Gastrocnemius medialis (tissue), 4 donors: ENCODE data around the gene DEPP1. TPM values are rescaled to one million over a fixed set of nuclear protein-coding genes. Genes with fewer than 3 reads are reported as not detected.

ENCODE experiments used
- ATAC-seq, 2 donors: fragments of 150-250 bp; one replicate each; pipeline ENCODE4 v1.9.1; 2016
- DNase-seq, 2 donors: peaks; one replicate each; pipeline ENCODE4 v3.0.0-alpha.2; 2019
- H3K27ac ChIP-seq, 4 donors: fragments of 200-600 bp; sonication (generic); 1 replicate in 1 of 4; 2 replicates in 3 of 4; pipeline ENCODE4 v1.5.1; 2016 to 2018; ENCODE audit warnings: mild to moderate bottlenecking in 2 of 4, moderate library complexity in 1 of 4
- H3K27me3 ChIP-seq, 3 donors: fragments of 200-600 bp; sonication (generic) in 2 of 3; 1 replicate in 1 of 3; 2 replicates in 2 of 3; pipeline versions ENCODE4 v1.5.1 to v1.6.0; 2016 to 2019; ENCODE audit warnings: mild to moderate bottlenecking in 1 of 3, moderate library complexity in 1 of 3
- H3K36me3 ChIP-seq, 2 donors: fragments of 200-600 bp; sonication (generic) in 1 of 2; one replicate each; pipeline ENCODE4 v1.5.1; 2017 to 2018
- H3K4me1 ChIP-seq, 2 donors: fragments of 200-600 bp; sonication (generic) in 1 of 2; one replicate each; pipeline ENCODE4 v1.5.1; 2016 to 2017; ENCODE audit warnings: mild to moderate bottlenecking in 2 of 2
- H3K4me3 ChIP-seq, 4 donors: fragments of 200-600 bp; sonication (generic) in 3 of 4; 1 replicate in 1 of 4; 2 replicates in 3 of 4; pipeline ENCODE4 v1.5.1; 2016 to 2019; ENCODE audit warnings: mild to moderate bottlenecking in 2 of 4
- H3K9me3 ChIP-seq, 3 donors: fragments of 200-600 bp; sonication (generic) in 2 of 3; 1 replicate in 1 of 3; 2 replicates in 2 of 3; pipeline ENCODE4 v1.5.1; 2016 to 2019
- POLR2A ChIP-seq, 2 donors: fragments of 450-650 bp; IDR thresholded peaks; one replicate each; pipeline ENCODE4 v1.6.1; 2017; ENCODE audit warnings: antibody characterized with exemption in 2 of 2, mild to moderate bottlenecking in 2 of 2, moderate library complexity in 2 of 2
- in situ Hi-C, 4 donors: fragments of 200-750 bp; cut with MboI; loops; one replicate each; pipeline versions ENCODE4 v1.15.0 to v1.8.0; 2017; ENCODE audit warnings: low sequenced_read_pairs in 4 of 4
- intact Hi-C: fragments of 100-400 bp; cut with DNase I; formaldehyde crosslinking; loops from one replicate; pipeline ENCODE4 v1.15.1; 2023; ENCODE audit warnings: low total_unique reads
- total RNA-seq, 4 donors: library from RNA; depleted of rRNA; stranded (reverse); fragments of >200 nt; gene quantifications; one replicate each; pipeline versions ENCODE4 v1.1.0 to v1.2.3, GENCODE V29; 2016
- TF ChIP-seq, protein P1 (sequence below), 5 experiments: fragments of 450-650 bp in 3 of 5; fragments of 200-600 bp in 2 of 5; sonication (generic) in 2 of 5; IDR thresholded peaks in 4 of 5; conservative IDR thresholded peaks in 1 of 5; 1 replicate in 4 of 5; 2 replicates in 1 of 5; pipeline ENCODE4 v1.5.1; 2016 to 2019; ENCODE audit warnings: antibody characterized with exemption in 5 of 5, mild to moderate bottlenecking in 3 of 5, moderate library complexity in 3 of 5

Gene DEPP1
- total RNA-seq, 4 donors from 2014 or later: 83.4 to 331 (median 120) TPM

DNA sequence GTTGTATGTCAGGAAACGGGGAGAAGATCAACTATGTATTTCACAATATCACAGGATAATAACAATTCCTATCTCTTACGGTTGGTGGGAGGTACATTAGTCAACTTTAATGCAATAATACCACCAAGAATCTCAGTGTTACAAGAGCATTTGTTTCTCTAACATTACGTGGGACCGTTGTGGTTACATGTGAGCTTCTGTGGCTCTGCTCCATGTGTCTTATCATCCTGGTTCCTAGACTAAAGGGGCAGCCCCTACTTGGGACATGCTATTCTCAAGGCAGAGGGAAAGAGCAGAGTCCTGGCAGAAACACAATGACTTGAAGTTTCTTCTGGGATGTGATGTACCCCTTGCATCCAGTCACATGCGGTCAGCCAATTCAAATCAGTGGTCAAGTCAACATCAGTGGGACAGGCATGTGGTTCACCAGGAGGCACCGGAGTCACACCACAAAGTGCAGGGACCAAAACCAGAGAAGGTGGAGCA lies 19.6 kb upstream of the DEPP1 start:
- intact Hi-C loops (loop anchor here (10.0 kb wide), 1 partner anchor 427 kb away; no protein-coding TSS in a partner anchor), in situ Hi-C loops (loop anchor here in 2 of 4 donors (25.0 kb wide), 2 partner anchors 1014 to 1586 kb away; partner anchors contain the start of gene HNRNPF (in 2 of the 2))
- H3K4me3 ChIP-seq: no peak overlapping the region
- DNase-seq (peak in 1 of 2 donors; percentile 46), ATAC-seq (no peak)
- TF ChIP-seq, protein P1, sequence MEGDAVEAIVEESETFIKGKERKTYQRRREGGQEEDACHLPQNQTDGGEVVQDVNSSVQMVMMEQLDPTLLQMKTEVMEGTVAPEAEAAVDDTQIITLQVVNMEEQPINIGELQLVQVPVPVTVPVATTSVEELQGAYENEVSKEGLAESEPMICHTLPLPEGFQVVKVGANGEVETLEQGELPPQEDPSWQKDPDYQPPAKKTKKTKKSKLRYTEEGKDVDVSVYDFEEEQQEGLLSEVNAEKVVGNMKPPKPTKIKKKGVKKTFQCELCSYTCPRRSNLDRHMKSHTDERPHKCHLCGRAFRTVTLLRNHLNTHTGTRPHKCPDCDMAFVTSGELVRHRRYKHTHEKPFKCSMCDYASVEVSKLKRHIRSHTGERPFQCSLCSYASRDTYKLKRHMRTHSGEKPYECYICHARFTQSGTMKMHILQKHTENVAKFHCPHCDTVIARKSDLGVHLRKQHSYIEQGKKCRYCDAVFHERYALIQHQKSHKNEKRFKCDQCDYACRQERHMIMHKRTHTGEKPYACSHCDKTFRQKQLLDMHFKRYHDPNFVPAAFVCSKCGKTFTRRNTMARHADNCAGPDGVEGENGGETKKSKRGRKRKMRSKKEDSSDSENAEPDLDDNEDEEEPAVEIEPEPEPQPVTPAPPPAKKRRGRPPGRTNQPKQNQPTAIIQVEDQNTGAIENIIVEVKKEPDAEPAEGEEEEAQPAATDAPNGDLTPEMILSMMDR (IDR thresholded peaks at IDR 0.05 in 4 of 5, conservative IDR thresholded peaks at IDR 0.05 in 1 of 5): no peak
- no peak for TF ChIP-seq POLR2A (IDR thresholded peaks at IDR 0.05)
- H3K27me3 ChIP-seq: no peaks in the 10 kb centered on the region
- H3K27ac ChIP-seq: peak overlapping the region; percentile 72 to 91 (median 82)
- H3K4me1 ChIP-seq: peaks cover 55 to 80% of the 10 kb centered on the region in 2 donors
- no peaks in the 10 kb centered on the region for H3K9me3 ChIP-seq
- H3K36me3 ChIP-seq: peaks cover 0 to under 1% of the 10 kb centered on the region in 2 donors

DNA sequence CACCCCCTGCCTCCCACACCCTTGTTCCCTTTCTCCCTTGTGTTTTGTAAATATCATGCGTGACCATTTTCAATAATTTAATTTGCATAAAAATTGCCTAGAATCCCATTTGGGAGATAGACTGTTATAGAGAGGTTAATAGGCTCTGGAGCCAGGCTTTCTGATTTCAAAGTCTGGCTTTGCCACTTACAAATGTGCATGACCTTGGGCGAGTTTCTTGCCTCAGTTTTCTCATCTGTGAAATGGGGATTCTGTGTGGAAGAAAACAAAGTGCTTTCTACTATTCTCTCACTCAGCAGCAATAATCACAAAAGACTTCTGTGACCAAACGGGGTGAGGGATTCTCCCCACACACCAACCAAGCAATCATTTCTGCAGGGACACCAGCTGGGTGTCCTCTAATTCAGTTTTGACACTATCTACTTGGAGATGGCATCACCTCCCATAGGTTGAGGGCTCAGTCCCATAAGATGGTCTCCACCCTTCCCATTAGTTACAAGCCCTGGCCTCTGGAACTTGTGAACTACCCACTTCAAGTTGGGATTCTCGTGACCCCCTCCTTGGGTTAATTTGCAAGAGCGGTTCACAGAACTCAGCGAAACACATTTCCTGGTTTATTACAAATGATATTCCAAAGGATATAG lies 18.6 kb upstream of the DEPP1 start:
- TF ChIP-seq, protein P1 (IDR thresholded peaks at IDR 0.05 in 4 of 5, conservative IDR thresholded peaks at IDR 0.05 in 1 of 5): no peak
- no peak for TF ChIP-seq POLR2A (IDR thresholded peaks at IDR 0.05)
- Histone ChIP-seq H3K9me3 (no peaks in the 10 kb centered on the region), H3K27me3 (no peaks in the 10 kb centered on the region), H3K36me3 (no peaks in the 10 kb centered on the region), H3K4me3 (peak overlapping the region in 1 of 4 donors; percentile 13), H3K27ac (peak overlapping the region; percentile 72 to 91 (median 82)), H3K4me1 (peaks cover 61 to 81% of the 10 kb centered on the region in 2 donors)
- no peak for DNase-seq
- ATAC-seq: no peak
- in situ Hi-C loops: loop anchor here in 2 of 4 donors (25.0 kb wide), 2 partner anchors 1015 to 1585 kb away; partner anchors contain the start of gene HNRNPF (in 2 of the 2)
- intact Hi-C loops: loop anchor here (10.0 kb wide), 1 partner anchor 428 kb away; no protein-coding TSS in a partner anchor

DNA sequence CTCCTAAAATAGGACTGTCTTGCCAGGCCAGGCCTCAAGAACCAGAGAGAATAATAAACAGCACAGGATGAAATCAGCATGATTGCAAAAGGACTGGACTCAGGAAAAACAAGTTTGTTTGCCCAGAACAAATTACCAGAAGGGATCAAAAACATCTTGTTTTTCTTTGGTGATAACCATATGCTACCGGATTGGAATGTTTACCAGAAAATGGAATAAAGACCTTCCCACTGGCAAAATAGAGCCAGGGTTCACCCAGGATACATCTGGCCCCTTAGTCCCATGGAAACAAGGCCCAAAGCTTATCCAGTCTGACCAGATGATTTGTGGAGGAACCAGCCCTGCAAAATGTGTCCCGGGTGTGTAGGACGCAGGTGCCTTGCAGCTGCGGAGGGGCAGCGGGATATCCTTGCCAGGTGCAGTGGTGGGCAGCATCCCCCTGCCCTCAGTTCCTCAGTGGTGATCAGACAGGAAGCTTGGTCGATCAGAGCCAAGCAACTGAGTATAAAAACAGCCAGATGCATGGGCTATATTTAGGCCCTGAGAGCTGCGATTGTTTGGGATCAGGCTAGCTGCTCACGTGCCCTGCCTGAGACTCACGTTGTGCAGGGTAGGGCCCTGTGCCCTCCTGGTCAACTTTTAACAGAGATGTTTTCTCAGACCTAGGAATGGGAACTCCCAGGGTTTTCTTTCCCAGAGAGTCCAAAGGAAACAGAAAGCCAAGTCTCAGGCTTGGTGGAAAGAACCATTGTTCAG lies 17.5 kb upstream of the DEPP1 start:
- in situ Hi-C loops (loop anchor here in 2 of 4 donors (25.0 kb wide), 2 partner anchors 1016 to 1584 kb away; partner anchors contain the start of gene HNRNPF (in 2 of the 2)), intact Hi-C loops (loop anchor here (1.0 to 10.0 kb wide), 2 partner anchors 15 to 429 kb away; no protein-coding TSS in a partner anchor)
- ATAC-seq (peak; percentile 73 to 84), DNase-seq (peak; percentile 76 to 80)
- peak overlapping the region; percentile 72 to 91 (median 82) for H3K27ac ChIP-seq
- no peaks in the 10 kb centered on the region for H3K9me3 ChIP-seq
- H3K4me3 ChIP-seq: peak overlapping the region in 2 of 4 donors; percentile 0 to 13
- H3K36me3 ChIP-seq: no peaks in the 10 kb centered on the region
- no peaks in the 10 kb centered on the region for H3K27me3 ChIP-seq
- H3K4me1 ChIP-seq: peaks cover 62 to 87% of the 10 kb centered on the region in 2 donors
- peak in 1 of 2 donors; percentile 29 for TF ChIP-seq POLR2A (IDR thresholded peaks at IDR 0.05)
- TF ChIP-seq, protein P1 (IDR thresholded peaks at IDR 0.05 in 4 of 5, conservative IDR thresholded peaks at IDR 0.05 in 1 of 5): no peak

DNA sequence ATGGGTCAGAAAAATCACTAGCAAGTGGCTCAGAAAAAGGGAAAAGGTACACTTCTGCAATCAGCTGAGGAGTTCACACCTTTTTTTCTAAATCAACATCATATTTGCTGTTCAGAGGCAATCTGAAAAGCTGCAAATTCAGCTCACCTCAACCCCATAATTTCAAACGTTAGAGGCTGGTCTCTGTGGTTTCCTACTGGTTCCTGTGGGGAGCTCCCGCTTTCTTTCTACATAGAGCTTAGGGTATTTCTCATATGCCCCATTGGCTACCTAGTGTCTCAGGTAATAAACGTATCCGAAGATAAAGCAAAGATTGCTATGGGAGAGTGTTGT lies 16.9 kb upstream of the DEPP1 start:
- TF ChIP-seq, protein P1 (IDR thresholded peaks at IDR 0.05 in 4 of 5, conservative IDR thresholded peaks at IDR 0.05 in 1 of 5): no peak
- Histone ChIP-seq H3K27me3 (no peaks in the 10 kb centered on the region), H3K9me3 (no peaks in the 10 kb centered on the region), H3K36me3 (no peaks in the 10 kb centered on the region), H3K27ac (peak overlapping the region; percentile 72 to 91 (median 82)), H3K4me1 (peaks cover 62 to 93% of the 10 kb centered on the region in 2 donors), H3K4me3 (no peak overlapping the region)
- ATAC-seq (no peak), DNase-seq (no peak)
- in situ Hi-C loops (loop anchor here in 2 of 4 donors (25.0 kb wide), 2 partner anchors 1017 to 1583 kb away; partner anchors contain the start of gene HNRNPF (in 2 of the 2)), intact Hi-C loops (loop anchor here (1.0 to 10.0 kb wide), 2 partner anchors 14 to 429 kb away; no protein-coding TSS in a partner anchor)
